HG02759 (cell line): ENCODE results near the gene FAM162A.
"Not testable (repeated sequence)": the region's sequence is repeated elsewhere in the genome, so short reads cannot be mapped to it uniquely, and the experiment has no call there.

Experiments used
- ATAC-seq: cut with Tn5 transposase; IDR thresholded peaks from one replicate; pipeline ENCODE4 v1.9.1; 2021; ENCODE audit warnings: mild to moderate bottlenecking, moderate library complexity; ENCODE audit not compliant: unreplicated experiment

The FAM162A gene

GRCh38 chr3:122415762-122416654 is 32.0 kb downstream of the FAM162A start, which contains the start of gene WDR5B:
TSS of gene WDR5B (minus strand) at chr3:122416062. CDS start at chr3:122415528, 534 bp downstream.
- peak; percentile 89 for ATAC-seq

GRCh38 chr3:122416966-122417365 is 33.0 kb downstream of the FAM162A start:
- no peak for ATAC-seq

GRCh38 chr3:122421101-122421500 is 37.1 kb downstream of the FAM162A start:
- ATAC-seq = no peak

GRCh38 chr3:122421836-122422235 is 37.9 kb downstream of the FAM162A start:
- ATAC-seq = no peak

- ATAC-seq = no peak
Measured at GRCh38 chr3:122427857-122428471, 44.0 kb downstream of the FAM162A start.

- no peak for ATAC-seq
Measured at GRCh38 chr3:122430371-122430770, 46.4 kb downstream of the FAM162A start.

GRCh38 chr3:122435950-122436349 is 52.0 kb downstream of the FAM162A start:
- no peak for ATAC-seq

GRCh38 chr3:122443090-122443489 is 59.1 kb downstream of the FAM162A start:
- ATAC-seq = no peak

- ATAC-seq = not testable (repeated sequence)
Measured at GRCh38 chr3:122443762-122444490, 59.9 kb downstream of the FAM162A start.

GRCh38 chr3:122444491-122444887 is 60.5 kb downstream of the FAM162A start:
- ATAC-seq = not testable (repeated sequence)

GRCh38 chr3:122448218-122448617 is 64.2 kb downstream of the FAM162A start:
- not testable (repeated sequence) for ATAC-seq

GRCh38 chr3:122451371-122451770 is 67.4 kb downstream of the FAM162A start:
- ATAC-seq = no peak

GRCh38 chr3:122456074-122456473 is 72.1 kb downstream of the FAM162A start:
- ATAC-seq = no peak

- ATAC-seq = no peak
Measured at GRCh38 chr3:122457706-122458105, 73.7 kb downstream of the FAM162A start.

- ATAC-seq = no peak
Measured at GRCh38 chr3:122458992-122459391, 75.0 kb downstream of the FAM162A start.

GRCh38 chr3:122461806-122462205 is 77.8 kb downstream of the FAM162A start:
- ATAC-seq = no peak
